ENCODE results near the gene KNG1. TPM values are rescaled to one million over a fixed set of nuclear protein-coding genes. Genes with fewer than 3 reads are reported as not detected.
A peak's percentile ranks its signal among the peaks of the same experiment; 100 is the strongest.

The KNG1 gene
- total RNA-seq, 1 donor from 2014 or later, result not detected

- DNase-seq (ENCODE audit: low read depth) (no peak), FAIRE-seq (no peak)
- Histone ChIP-seq H3K79me2 (ENCODE audit: insufficient read depth, low read length) (no peaks in the 10 kb centered on the region), H3K9me3 (ENCODE audit: insufficient read depth, low read depth, low read length) (no peaks in the 10 kb centered on the region), H2AFZ (ENCODE audit: low read depth, low read length) (no peak overlapping the region), H3K36me3 (ENCODE audit: insufficient read depth, low read length) (no peaks in the 10 kb centered on the region), H3K27me3 (ENCODE audit: insufficient read depth, low read length) (no peaks in the 10 kb centered on the region), H3K9ac (ENCODE audit: low read length) (no peak overlapping the region), H3K4me2 (ENCODE audit: low read length) (no peak overlapping the region), H3K27ac (ENCODE audit: low read depth, low read length) (no peak overlapping the region), H3K4me3 (ENCODE audit: insufficient read depth, low read depth, low read length) (no peak overlapping the region), H4K20me1 (ENCODE audit: insufficient read depth, low read length) (no peaks in the 10 kb centered on the region), H3K4me1 (ENCODE audit: insufficient read depth, low read length) (peaks cover 5% of the 10 kb centered on the region)
- H3K9me3 Mint-ChIP-seq (ENCODE audit: unreplicated experiment), result peaks cover 3% of the 10 kb centered on the region
- H3K36me3 Mint-ChIP-seq (ENCODE audit: low read depth, unreplicated experiment), result no peaks in the 10 kb centered on the region
- H3K27ac Mint-ChIP-seq (ENCODE audit: unreplicated experiment), result no peak overlapping the region
- no peak for TF ChIP-seq EZH2 (IDR thresholded peaks at IDR 0.05; ENCODE audit: insufficient read depth, low read length)
- no peak for TF ChIP-seq CTCF (IDR thresholded peaks at IDR 0.05; ENCODE audit: insufficient read depth, low read depth, low read length)
- H3K4me3 Mint-ChIP-seq (ENCODE audit: unreplicated experiment), result no peak overlapping the region
- H3K27me3 Mint-ChIP-seq (ENCODE audit: low read depth, unreplicated experiment), result peaks cover 6% of the 10 kb centered on the region
- peaks cover 4% of the 10 kb centered on the region for H3K4me1 Mint-ChIP-seq (ENCODE audit: low read depth, unreplicated experiment)
Observed at GRCh38 chr3:186743666-186744065, 26.5 kb downstream of the KNG1 start.

- Mint-ChIP-seq H3K27ac (ENCODE audit: unreplicated experiment) (peak overlapping the region; percentile 98), H3K36me3 (ENCODE audit: low read depth, unreplicated experiment) (no peaks in the 10 kb centered on the region), H3K4me1 (ENCODE audit: low read depth, unreplicated experiment) (peaks cover 4% of the 10 kb centered on the region), H3K27me3 (ENCODE audit: low read depth, unreplicated experiment) (no peaks in the 10 kb centered on the region), H3K9me3 (ENCODE audit: unreplicated experiment) (peaks cover 3% of the 10 kb centered on the region), H3K4me3 (ENCODE audit: unreplicated experiment) (peak overlapping the region; percentile 64)
- Histone ChIP-seq H4K20me1 (ENCODE audit: insufficient read depth, low read length) (no peaks in the 10 kb centered on the region), H3K27ac (ENCODE audit: low read depth, low read length) (no peak overlapping the region), H3K9me3 (ENCODE audit: insufficient read depth, low read depth, low read length) (no peaks in the 10 kb centered on the region), H2AFZ (ENCODE audit: low read depth, low read length) (peak overlapping the region; percentile 84), H3K9ac (ENCODE audit: low read length) (peak overlapping the region; percentile 0), H3K36me3 (ENCODE audit: insufficient read depth, low read length) (no peaks in the 10 kb centered on the region), H3K79me2 (ENCODE audit: insufficient read depth, low read length) (no peaks in the 10 kb centered on the region), H3K4me3 (ENCODE audit: insufficient read depth, low read depth, low read length) (no peak overlapping the region), H3K4me2 (ENCODE audit: low read length) (peak overlapping the region; percentile 45), H3K4me1 (ENCODE audit: insufficient read depth, low read length) (peaks cover 5% of the 10 kb centered on the region), H3K27me3 (ENCODE audit: insufficient read depth, low read length) (no peaks in the 10 kb centered on the region)
- DNase-seq (ENCODE audit: low read depth) (peak; percentile 64), FAIRE-seq (no peak)
- TF ChIP-seq CTCF (IDR thresholded peaks at IDR 0.05; ENCODE audit: insufficient read depth, low read depth, low read length) (no peak), EZH2 (IDR thresholded peaks at IDR 0.05; ENCODE audit: insufficient read depth, low read length) (no peak)
Observed at GRCh38 chr3:186746008-186746407, 28.8 kb downstream of the KNG1 start.

GRCh38 chr3:186750316-186750715 lies 33.2 kb downstream of the KNG1 start:
- Histone ChIP-seq H3K36me3 (ENCODE audit: insufficient read depth, low read length) (no peaks in the 10 kb centered on the region), H3K4me1 (ENCODE audit: insufficient read depth, low read length) (peaks cover 10% of the 10 kb centered on the region), H3K27me3 (ENCODE audit: insufficient read depth, low read length) (no peaks in the 10 kb centered on the region), H3K4me3 (ENCODE audit: insufficient read depth, low read depth, low read length) (no peak overlapping the region), H3K27ac (ENCODE audit: low read depth, low read length) (no peak overlapping the region), H4K20me1 (ENCODE audit: insufficient read depth, low read length) (no peaks in the 10 kb centered on the region), H2AFZ (ENCODE audit: low read depth, low read length) (no peak overlapping the region), H3K9ac (ENCODE audit: low read length) (no peak overlapping the region), H3K79me2 (ENCODE audit: insufficient read depth, low read length) (no peaks in the 10 kb centered on the region), H3K9me3 (ENCODE audit: insufficient read depth, low read depth, low read length) (no peaks in the 10 kb centered on the region), H3K4me2 (ENCODE audit: low read length) (no peak overlapping the region)
- Mint-ChIP-seq H3K4me1 (ENCODE audit: low read depth, unreplicated experiment) (peaks cover 6% of the 10 kb centered on the region), H3K27ac (ENCODE audit: unreplicated experiment) (no peak overlapping the region), H3K9me3 (ENCODE audit: unreplicated experiment) (peaks cover 3% of the 10 kb centered on the region), H3K36me3 (ENCODE audit: low read depth, unreplicated experiment) (no peaks in the 10 kb centered on the region), H3K4me3 (ENCODE audit: unreplicated experiment) (no peak overlapping the region), H3K27me3 (ENCODE audit: low read depth, unreplicated experiment) (no peaks in the 10 kb centered on the region)
- FAIRE-seq (no peak), DNase-seq (ENCODE audit: low read depth) (no peak)
- no peak for TF ChIP-seq EZH2 (IDR thresholded peaks at IDR 0.05; ENCODE audit: insufficient read depth, low read length)
- no peak for TF ChIP-seq CTCF (IDR thresholded peaks at IDR 0.05; ENCODE audit: insufficient read depth, low read depth, low read length)

Measured in astrocyte (in vitro differentiated cells and primary cell).